ENCODE results near the gene CCL25.
"Not testable (repeated sequence)": the region's sequence is repeated elsewhere in the genome, so short reads cannot be mapped to it uniquely, and the experiment has no call there.

The CCL25 gene

DNA sequence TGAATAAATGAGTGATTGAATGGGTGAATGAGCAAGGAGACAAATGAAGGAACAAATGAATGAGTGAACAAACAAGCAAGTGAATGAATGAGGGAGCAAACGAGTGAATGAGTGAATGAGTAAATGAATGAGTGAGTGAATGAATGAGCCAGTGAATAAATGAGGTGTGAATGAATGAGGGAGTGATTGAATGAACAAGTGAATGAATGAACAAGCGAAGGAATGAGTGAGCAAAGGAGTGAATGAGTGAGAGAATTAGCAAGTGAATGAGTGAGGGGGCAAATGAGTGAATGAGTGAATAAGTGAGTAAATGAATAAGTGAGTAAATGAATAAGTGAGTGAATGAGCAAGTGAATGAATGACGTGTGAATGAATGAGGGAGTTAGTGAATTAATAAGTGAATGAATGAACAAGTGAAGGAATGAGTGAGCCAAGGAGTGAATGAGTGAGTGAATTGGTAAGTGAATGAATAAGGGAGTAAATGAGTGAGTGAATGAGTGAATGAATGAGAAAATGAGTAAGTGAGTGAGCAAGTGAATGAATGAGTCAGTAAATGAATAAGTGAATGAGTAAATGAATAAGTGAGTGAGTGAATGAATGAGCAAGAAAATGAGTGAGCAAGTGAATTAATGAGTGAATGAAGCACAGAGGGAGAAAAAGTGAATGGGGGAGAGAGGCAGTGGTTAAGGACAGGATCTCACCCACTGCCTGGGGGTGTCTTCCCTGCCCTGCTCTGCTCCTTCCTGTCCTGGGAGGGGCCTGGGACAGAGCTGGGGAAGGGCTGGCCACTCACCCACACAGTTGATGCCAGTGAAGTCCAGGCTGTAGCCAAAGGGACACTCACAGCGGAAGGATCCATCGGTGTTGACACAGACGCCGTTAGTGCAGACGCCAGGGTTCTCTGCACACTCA is 36.4 kb downstream of the CCL25 start:
- no peak for FAIRE-seq

DNA sequence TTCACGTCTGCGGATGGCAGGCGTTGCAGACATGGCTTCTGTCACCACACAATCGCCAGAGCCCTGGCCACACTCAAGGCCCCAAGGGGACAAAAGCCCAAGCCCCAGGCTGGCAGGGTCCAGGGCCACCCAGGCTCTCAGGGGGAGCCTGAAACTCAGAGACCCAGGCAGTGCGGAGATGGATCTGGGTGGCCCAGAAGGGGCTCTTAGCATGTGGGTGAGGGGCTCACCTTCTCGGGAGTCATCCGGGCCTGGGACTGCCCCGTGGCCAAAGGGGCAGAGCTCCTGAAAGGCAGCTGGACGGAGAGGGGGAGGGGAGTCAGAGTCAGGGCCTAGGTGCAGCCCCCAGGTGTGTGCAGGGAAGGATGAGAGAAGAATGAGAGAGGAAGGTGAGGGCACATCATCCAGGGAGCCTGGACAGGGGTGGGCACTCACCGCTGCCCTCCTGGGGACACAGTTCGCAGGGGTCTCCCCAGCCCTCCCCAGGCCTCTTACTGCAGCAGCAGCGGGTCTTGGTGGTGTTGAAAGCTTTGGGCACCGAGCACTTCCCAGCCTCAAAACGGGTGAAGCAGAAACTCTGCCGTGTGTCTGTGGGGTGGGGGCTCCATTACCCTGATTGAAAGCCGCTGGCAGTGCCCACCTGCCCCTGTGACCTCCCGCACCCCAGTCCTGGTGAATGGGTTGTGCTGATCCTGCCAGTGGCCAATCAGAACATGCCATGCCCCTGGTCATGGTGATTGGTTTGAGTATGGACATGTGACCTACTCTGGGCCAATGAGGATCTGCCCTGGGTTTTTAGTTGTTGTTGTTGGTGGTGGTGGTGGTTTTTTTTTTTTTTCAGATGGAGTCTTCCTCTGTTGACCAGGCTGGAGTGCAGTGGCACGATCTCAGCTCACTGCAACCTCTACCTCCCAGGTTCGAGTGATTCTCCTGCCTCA is 37.4 kb downstream of the CCL25 start:
- FAIRE-seq: no peak

DNA sequence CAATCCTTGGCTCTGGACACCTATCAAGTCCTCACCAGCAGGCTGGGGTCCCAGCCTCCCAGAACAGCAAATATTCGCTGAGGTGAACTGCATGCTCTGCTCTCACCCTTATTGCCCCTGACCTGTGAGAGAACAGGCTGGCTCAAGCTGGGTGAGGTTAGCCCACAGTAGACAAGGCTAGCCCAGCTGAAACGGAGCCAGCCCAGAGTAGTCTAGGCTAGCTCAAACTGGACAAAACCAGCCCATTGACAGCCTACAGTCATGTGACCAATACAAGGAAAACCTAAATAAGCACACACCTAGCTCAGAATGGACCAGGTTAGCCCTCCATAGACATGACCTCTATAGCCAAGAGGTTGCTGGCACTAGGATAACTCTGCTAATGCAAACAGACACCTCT is 38.4 kb downstream of the CCL25 start:
- FAIRE-seq: no peak

DNA sequence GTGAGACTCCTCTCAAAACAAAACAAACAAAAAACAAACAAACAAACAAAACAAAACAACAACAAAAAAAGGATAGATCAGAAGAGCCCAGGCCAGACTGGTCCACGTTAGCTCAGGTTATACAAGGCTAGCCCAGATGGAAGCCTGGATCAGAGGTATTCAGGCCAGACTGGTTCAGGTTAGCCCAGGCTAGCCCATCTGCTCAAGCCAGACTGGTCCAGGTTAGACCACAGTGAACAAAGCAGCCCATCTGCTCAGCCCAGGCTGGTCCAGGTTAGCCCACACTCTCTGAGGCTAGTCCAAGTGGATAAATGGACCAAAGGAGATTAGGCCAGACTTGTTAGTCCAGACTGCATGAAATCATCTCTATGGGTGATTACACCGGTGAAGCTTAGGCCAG is 41.2 kb downstream of the CCL25 start:
- FAIRE-seq: no peak

GRCh38 chr19:8094336-8094735 is 41.8 kb downstream of the CCL25 start:
- FAIRE-seq: no peak

DNA sequence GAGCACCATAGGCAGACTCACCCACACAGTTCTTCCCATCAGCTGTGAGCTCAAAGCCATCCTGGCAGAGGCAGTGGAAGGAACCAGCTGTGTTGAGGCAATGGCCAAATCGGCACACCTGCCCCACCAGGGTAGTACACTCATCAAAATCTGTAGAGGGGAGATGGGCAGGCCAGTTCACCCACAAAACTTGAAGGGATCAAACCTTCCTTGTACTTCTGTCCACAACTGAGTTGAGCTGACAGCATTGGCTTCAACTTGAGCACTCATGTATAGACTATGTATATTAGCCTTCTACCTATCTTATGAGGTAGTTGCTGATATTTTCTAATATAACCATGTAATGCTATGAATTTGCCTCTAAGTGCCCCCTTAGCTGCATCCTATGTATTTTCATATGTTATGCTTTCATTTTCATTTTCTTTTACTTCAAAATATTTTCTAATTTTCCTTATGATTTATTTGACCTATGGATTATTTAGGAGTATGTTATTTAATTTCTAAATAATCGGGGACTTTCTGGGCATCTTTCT is 42.9 kb downstream of the CCL25 start:
- FAIRE-seq: no peak

GRCh38 chr19:8096071-8096470 is 43.5 kb downstream of the CCL25 start:
- no peak for FAIRE-seq

DNA sequence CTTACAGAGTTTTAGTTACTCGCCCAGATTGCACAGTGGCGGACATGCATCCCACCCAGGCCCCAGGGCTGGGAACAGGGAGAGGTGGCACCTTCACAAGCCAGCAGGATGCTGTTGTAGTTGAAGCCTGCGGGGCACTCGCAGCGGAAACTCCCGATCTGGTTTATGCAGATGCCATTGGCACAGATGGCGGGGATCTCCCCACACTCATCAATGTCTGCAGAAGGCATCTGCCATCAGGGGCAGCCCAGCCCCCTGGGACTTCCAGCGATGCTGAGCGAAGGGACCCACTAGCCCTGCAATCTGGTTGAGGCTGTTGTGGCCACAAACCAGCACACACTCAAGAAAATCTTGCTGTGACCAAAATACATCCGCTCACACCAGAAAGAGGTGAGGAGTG is 44.6 kb downstream of the CCL25 start:
- no peak for FAIRE-seq

DNA sequence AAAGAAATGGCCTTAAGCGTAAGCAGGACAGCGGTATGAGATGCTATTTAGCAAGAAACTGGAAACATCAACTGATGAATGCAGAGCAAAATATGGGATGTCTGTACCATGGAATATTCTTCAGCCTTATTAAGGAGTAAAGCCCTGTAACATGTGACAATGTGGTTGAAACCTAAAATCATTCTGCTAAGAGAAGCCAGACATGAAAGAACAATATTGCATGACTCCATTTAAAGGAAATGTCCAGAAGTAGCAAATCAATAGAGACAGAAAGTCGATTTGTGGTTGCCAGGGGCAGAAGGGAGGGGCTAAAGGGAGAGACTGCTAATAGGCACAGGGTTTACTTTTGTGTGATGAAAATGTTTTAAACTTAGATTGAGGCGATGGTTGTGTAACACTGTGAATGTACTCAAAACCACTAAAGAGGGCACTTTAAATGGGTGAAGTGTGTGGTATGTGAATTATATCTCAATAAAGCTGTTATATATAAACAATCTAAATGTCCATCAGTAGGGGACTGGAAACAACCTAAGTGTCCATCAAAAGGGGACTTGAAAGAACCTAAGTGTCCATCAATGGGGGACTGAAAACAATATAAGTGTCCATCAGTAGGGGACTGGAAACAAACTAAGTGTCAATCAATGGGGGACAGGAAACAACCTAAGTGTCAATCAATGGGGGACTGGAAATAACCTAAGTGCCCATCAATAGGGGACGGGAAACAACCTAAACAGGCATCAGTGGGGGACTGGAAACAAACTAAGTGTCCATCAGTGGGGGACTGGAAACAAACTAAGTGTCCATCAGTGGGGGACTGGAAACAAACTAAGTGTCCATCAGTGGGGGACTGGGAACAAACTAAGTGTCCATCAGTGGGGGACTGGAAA is 45.4 kb downstream of the CCL25 start:
- FAIRE-seq: no peak

DNA sequence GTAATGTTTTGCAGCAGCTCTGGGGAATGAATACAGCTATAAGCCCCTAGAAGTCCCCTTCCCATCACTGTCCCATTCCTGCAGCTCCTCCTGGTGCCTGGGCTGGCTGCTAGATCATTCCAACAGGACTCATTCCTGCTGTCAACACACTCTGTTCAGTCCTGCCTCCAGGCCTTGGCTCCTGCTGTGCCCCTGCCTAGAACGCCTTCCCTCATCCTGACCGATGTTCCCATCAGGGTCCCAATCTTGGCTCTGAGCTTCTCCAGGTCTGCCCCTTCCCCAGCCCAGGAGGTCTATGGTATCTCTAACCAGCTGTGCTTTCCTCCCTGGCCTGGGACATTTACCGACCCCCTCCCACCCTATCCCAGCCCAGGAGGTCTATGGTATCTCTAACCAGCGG is 48.8 kb downstream of the CCL25 start:
- FAIRE-seq: no peak

DNA sequence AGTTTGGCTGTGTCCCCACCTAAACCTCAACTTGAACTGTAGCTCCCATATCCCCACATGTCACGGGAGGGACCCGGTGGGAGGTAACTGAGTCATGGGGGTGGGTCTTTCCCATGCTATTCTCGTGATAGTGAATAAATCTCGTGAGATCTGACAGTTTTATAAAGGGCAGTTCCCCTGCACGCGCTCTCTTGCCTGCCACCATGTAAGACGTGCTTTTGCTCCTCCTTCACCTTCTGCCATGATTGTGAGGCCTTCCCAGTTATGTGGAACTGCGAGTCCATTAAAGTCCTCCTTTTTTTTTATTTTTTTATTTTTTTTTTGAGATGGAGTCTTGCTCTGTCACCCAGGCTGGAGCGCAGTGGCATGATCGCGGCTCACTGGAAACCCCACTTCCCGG is 49.4 kb downstream of the CCL25 start:
- not testable (repeated sequence) for FAIRE-seq

DNA sequence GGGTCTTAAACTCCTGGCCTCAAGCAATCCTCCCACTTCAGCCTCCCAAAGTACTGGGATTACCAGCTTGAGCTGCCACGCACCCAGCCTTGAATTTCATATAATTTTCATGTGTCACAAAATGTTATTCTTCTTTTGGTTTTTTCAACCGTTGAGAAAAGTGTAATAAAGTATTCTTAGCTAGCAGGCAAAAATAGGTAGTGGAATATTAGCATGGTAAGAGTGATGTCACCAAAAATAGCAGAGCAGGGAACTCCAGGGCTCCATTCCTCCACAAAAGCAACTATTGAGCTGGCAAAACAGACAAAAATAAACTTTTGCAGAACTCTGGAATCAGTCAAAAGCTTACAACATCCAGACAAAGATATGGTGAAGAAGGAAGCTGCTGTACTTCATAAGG is 52.9 kb downstream of the CCL25 start:
- FAIRE-seq: no peak

DNA sequence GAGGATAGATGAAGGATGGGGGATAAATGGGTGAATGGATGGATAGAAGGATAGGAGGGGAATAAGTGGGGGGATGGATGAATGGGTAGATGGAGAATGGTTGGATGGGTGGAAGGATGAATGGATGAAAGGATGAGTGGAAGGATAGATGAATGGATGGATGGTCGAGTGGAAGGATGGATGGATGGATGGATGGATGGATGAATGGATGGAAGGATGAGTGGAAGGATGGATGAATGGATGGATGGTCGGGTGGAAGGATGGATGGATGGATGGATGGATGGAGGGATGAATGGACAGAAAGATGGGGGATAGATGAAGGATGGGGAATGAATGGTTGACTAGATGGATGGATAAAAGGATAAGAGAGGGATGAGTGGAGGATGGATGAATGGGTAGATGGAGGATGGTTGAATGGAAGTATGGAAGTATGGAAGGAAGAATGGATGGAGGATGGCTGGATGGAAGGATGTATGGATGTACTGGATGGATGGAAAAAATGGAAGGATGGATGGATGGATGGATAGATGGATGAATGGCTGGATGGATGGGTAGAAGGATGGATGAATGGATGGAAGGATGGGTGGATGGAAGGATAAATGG is 54.8 kb downstream of the CCL25 start:
- no peak for FAIRE-seq

DNA sequence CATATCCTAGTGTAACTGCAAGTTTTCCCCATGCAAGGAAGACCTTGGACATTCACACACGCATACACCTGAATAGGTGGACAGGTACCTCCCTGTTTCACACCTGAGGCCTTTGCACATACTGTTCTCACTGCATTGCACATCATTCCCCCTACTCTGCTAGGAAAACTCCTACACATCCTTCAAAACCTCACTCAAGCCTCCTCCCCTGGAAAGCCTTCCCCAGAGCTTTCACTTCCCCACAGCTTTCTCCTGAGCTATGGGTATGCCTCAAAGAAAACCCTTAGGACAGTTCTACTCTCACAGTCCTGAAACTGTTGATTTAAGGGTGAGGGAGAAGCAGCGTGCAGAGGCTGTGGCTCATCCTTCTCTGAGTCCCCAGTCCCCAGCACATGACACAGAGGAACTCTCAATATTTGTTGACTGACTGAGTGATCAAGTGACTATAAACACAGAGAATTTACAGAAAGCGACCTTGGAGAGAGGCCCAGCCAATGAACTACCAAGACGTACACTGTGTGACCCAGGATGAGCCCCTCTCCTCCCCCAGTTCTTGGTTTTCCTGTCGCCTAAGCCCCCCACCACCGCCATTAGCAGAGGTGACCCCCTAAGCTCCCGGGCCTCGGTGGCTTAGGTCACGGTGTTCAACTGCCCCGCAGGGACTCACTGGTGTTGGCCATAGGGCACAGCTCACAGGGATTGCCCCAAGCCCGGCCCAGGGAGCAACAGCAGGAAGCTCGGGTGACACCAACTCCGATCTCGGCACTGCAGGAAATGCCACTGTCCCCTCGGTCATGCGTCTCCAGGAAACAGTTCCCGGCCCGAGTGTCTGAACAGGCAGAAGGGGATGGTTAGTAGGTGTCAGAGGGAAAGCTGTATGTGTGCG is 56.2 kb downstream of the CCL25 start:
- no peak for FAIRE-seq

DNA sequence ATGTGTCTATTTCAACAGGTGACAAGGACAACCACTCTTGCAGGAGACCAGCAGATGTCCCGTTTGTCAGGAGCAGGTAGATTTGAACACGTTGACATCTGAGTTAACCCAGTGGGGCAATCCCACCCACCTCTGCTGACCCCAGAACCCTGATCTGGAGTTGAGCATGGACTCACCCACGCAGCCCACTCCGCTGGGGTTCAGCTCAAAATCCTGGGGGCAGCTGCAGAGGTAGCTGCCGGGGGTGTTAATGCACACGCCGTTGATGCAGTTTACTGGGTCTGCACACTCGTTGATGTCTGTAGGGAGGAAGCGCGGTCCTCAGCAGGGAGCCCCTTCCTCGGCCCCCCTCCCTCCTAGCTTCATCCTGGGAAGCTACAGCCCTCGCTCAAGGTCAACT is 56.9 kb downstream of the CCL25 start:
- no peak for FAIRE-seq

- no peak for FAIRE-seq
Measured at GRCh38 chr19:8109890-8110662, 57.5 kb downstream of the CCL25 start.

GRCh38 chr19:8110931-8111330 is 58.4 kb downstream of the CCL25 start:
- FAIRE-seq: no peak

- no peak for FAIRE-seq
Measured at GRCh38 chr19:8111376-8111775, 58.8 kb downstream of the CCL25 start.

Measured in A204.1 (cell line).